Psoas muscle (tissue), 8 donors: ENCODE data around the gene CCNO. TPM values are rescaled to one million over a fixed set of nuclear protein-coding genes. Genes with fewer than 3 reads are reported as not detected.

Experiments used
- ATAC-seq, 4 donors: fragments of 200-7000 bp; cut with Tn5 transposase; one replicate each; pipeline ENCODE4 v1.9.1; 2020; ENCODE audit warnings: moderate library complexity in 3 of 4, mild to moderate bottlenecking in 2 of 4
- DNase-seq, 2 donors: peaks; one replicate each; pipeline ENCODE4 v3.0.0-alpha.2; 2020
- H3K27ac ChIP-seq: fragments of 200-600 bp; one replicate; pipeline ENCODE4 v1.8.0; 2022
- H3K27me3 ChIP-seq, 3 donors: fragments of 200-600 bp in 1 of 3; one replicate each; pipeline versions ENCODE4 v1.6.1 to v1.8.0; 2013 to 2022; ENCODE audit warnings: low read length in 2 of 3, mild to moderate bottlenecking in 2 of 3, moderate library complexity in 1 of 3; ENCODE audit not compliant: insufficient read depth in 3 of 3
- H3K36me3 ChIP-seq, 2 donors: fragments of 200-600 bp in 1 of 2; one replicate each; pipeline versions ENCODE4 v1.6.1 to v1.8.0; 2013 to 2022; ENCODE audit warnings: low read depth in 1 of 2, mild to moderate bottlenecking in 1 of 2, moderate library complexity in 1 of 2; ENCODE audit not compliant: insufficient read depth in 1 of 2
- H3K4me1 ChIP-seq: fragments of 200-600 bp; one replicate; pipeline ENCODE4 v1.8.0; 2022
- H3K4me3 ChIP-seq: fragments of 200-600 bp; one replicate; pipeline ENCODE4 v1.8.0; 2022; ENCODE audit warnings: mild to moderate bottlenecking
- H3K9me3 ChIP-seq: fragments of 200-600 bp; one replicate; pipeline ENCODE4 v1.8.0; 2022
- WGBS, 3 donors: extraction: QIAGEN DNeasy Blood & Tissue Kit; methylation state at CpG; one replicate each; pipeline versions ENCODE4 v1.1.6 to v1.1.7; 2013; 5-methylcytosine and 5-hydroxymethylcytosine counted together
- intact Hi-C, 2 donors: fragments of 100-400 bp; cut with DNase I; formaldehyde crosslinking; loops; one replicate each; pipeline versions ENCODE4 v1.11.0 to v1.14.2; 2022
- polyA plus RNA-seq, 3 donors: library from polyadenylated mRNA; stranded (reverse); fragments of 200-250 nt; gene quantifications; one replicate each; pipeline ENCODE4 v1.2.3, GENCODE V29; 2013
- total RNA-seq, 4 donors: library from RNA; stranded (reverse); fragmentation: NEBNext Ultra II Directional in 2 of 4; extraction: Animal tissue kit (Norgen Biotek cat#: 25700) in 2 of 4; gene quantifications; one replicate each; pipeline versions ENCODE4 v1.2.1 to v1.2.4, GENCODE V29; 2021 to 2023
- TF ChIP-seq, protein P1 (sequence below): fragments of 200-600 bp; IDR thresholded peaks from one replicate; pipeline ENCODE4 v1.8.0; 2022; ENCODE audit warnings: antibody characterized with exemption
- donor health status: healthy with polysubstance abuse.
- donor health status: DM: no; HTN: no; CAD: no; lungs with moderate emphysema.
- donor health status: Bipolar disorder and iron deficiency.
- donor health status: healthy.
- donor health status: DM: yes; HTN: yes; CAD: no.
- donor health status: DM: no; HTN: no; CAD: no.
- donor health status: DM: no; HTN: no; CAD: no.
- donor health status: DM: yes; HTN: yes; CAD: no.

The CCNO gene
- total and polyA plus RNA-seq, 7 donors, result not detected

DNA sequence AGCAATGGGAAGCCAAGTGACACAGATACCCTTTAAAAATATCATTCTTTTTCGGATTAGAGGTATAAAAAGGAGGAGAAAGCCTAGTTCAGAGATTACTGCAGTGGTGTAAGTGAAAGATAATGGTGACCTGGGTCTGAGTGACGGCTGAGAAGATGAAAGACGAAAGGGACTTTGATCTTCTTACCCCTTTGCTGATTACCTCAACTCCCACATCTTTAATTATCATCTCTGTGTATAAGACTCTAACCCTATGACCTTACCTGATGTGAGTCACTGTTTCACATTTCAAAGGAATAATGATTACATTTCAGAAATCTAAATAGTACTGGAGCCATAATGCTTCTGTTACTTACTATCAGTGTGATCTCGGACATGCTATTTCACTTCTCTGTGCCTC is 21.4 kb upstream of the CCNO start:
- Histone ChIP-seq H3K36me3 (peaks cover 7 to 62% of the 10 kb centered on the region in 2 donors), H3K27ac (no peak overlapping the region), H3K4me3 (no peak overlapping the region), H3K27me3 (no peaks in the 10 kb centered on the region), H3K4me1 (no peaks in the 10 kb centered on the region), H3K9me3 (no peaks in the 10 kb centered on the region)
- TF ChIP-seq, protein P1, sequence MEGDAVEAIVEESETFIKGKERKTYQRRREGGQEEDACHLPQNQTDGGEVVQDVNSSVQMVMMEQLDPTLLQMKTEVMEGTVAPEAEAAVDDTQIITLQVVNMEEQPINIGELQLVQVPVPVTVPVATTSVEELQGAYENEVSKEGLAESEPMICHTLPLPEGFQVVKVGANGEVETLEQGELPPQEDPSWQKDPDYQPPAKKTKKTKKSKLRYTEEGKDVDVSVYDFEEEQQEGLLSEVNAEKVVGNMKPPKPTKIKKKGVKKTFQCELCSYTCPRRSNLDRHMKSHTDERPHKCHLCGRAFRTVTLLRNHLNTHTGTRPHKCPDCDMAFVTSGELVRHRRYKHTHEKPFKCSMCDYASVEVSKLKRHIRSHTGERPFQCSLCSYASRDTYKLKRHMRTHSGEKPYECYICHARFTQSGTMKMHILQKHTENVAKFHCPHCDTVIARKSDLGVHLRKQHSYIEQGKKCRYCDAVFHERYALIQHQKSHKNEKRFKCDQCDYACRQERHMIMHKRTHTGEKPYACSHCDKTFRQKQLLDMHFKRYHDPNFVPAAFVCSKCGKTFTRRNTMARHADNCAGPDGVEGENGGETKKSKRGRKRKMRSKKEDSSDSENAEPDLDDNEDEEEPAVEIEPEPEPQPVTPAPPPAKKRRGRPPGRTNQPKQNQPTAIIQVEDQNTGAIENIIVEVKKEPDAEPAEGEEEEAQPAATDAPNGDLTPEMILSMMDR, result no peak
- ATAC-seq (no peak), DNase-seq (no peak)
- intact Hi-C loops, result loop anchor here (5.0 to 10.0 kb wide), 2 partner anchors 42 to 940 kb away; no protein-coding TSS in a partner anchor
- WGBS, 3 donors, result 92 to 95% (median 93%) methylated on average over 4 of the region's 4 CpGs

DNA sequence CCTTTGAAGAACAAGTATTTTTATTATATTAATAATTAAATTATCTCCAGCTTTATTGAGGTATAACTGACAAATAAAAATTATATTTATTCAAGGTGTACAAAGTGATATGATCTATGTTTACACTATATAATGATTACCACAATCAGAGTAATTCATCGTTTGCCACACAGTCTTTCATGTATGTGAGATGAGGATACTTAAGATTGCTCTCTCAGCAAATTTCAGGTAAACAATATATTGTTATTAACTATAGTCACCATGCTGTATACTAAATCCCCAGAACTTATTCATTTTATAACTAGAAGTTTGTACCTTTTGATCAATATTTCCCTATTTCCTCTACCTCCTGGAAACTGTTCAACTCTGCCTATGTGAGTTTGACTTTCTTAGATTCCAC is 16.7 kb upstream of the CCNO start:
- 83 to 87% (median 85%) methylated on average over 1 of the region's 1 CpG for WGBS, 3 donors
- H3K27me3 ChIP-seq, result peaks cover 0 to 2% (median 0%) of the 10 kb centered on the region in 3 donors
- H3K27ac ChIP-seq, result no peak overlapping the region
- TF ChIP-seq, protein P1, result no peak
- DNase-seq, result no peak
- ATAC-seq, result no peak
- intact Hi-C loops, result loop anchor here in 1 of 2 donors (10.0 kb wide), 1 partner anchor 945 kb away; no protein-coding TSS in a partner anchor
- no peaks in the 10 kb centered on the region for H3K4me1 ChIP-seq
- no peak overlapping the region for H3K4me3 ChIP-seq
- H3K36me3 ChIP-seq, result peaks cover 6 to 15% of the 10 kb centered on the region in 2 donors
- peaks cover 17% of the 10 kb centered on the region for H3K9me3 ChIP-seq

DNA sequence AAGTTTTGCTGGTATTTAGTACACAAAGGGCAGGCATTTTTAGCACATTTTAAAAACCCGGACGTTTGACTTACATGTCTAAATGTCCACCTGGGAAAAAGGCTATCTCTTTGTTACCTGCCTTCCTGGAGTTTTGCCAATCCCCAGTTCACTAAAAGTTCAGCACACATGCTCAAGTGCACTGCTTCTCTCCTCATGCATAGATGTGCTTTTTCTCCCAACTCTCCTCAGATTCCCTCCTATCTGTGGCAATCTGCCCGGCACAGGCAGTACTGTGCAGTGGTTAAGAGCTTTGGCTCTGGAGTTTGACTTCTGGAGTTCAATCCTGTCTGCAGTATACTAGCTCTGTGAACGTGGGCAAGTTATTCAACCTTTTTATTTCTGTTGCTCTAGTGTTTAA is 8.3 kb upstream of the CCNO start:
- DNase-seq, result no peak
- WGBS, 3 donors, result 61 to 63% (median 62%) methylated on average over 4 of the region's 4 CpGs
- TF ChIP-seq, protein P1, result no peak
- no peak overlapping the region for H3K4me3 ChIP-seq
- intact Hi-C loops, result no loop called here
- H3K27me3 ChIP-seq, result peaks cover 0 to 31% (median 4%) of the 10 kb centered on the region in 3 donors
- no peak overlapping the region for H3K27ac ChIP-seq
- H3K36me3 ChIP-seq, result no peaks in the 10 kb centered on the region
- H3K9me3 ChIP-seq, result no peaks in the 10 kb centered on the region
- ATAC-seq, result no peak
- H3K4me1 ChIP-seq, result no peaks in the 10 kb centered on the region

DNA sequence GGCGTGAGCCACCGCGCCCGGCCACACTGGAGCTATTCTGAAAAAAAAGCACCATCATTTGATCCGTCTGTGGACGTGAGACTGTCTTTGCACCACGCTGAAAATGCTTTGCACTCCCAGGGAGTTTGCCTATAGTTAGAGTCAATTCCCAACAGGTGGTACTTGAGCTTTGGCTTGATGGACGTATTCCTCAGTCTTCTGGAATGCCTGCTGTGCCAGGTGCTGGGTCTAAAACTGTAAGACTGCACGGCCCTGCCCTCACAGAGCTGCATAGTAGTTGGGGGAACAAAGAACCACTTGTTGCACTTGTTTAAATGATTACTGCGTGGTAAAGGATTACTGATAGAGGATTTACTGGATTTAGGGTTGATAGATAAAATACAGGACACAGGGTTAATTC is 3.4 kb upstream of the CCNO start:
- Histone ChIP-seq H3K36me3 (no peaks in the 10 kb centered on the region), H3K27ac (no peak overlapping the region), H3K4me3 (no peak overlapping the region), H3K9me3 (no peaks in the 10 kb centered on the region), H3K27me3 (peaks cover 4 to 75% (median 29%) of the 10 kb centered on the region in 3 donors), H3K4me1 (peaks cover 22% of the 10 kb centered on the region)
- DNase-seq (no peak), ATAC-seq (no peak)
- TF ChIP-seq, protein P1, result no peak
- 27 to 37% (median 32%) methylated on average over 10 of the region's 10 CpGs for WGBS, 3 donors
- intact Hi-C loops, result loop anchor here in 1 of 2 donors (10.0 kb wide), 1 partner anchor 62 kb away; the partner anchor contains the start of gene CDC20B
